Sigmoid colon (tissue), 7 donors: Measurements from ENCODE around the gene OR1D5. TPM values are rescaled to one million over a fixed set of nuclear protein-coding genes. Genes with fewer than 3 reads are reported as not detected.

Experiments used
- DNase-seq: peaks from one replicate; pipeline ENCODE4 v3.0.0-alpha.2; 2019
- H3K27ac ChIP-seq, 4 donors: fragments of 200-600 bp; sonication (generic); one replicate each; pipeline ENCODE4 v1.5.1; 2016 to 2019; ENCODE audit warnings: mild to moderate bottlenecking in 1 of 4
- H3K27me3 ChIP-seq, 3 donors: fragments of 200-600 bp; sonication (generic); one replicate each; pipeline ENCODE4 v1.5.1; 2019; ENCODE audit warnings: mild to moderate bottlenecking in 1 of 3
- H3K36me3 ChIP-seq, 4 donors: fragments of 200-600 bp; sonication (generic); one replicate each; pipeline ENCODE4 v1.5.1; 2016 to 2019
- H3K4me1 ChIP-seq, 4 donors: fragments of 200-600 bp; sonication (generic); one replicate each; pipeline ENCODE4 v1.5.1; 2017 to 2019
- H3K4me3 ChIP-seq, 4 donors: fragments of 200-600 bp; sonication (generic); one replicate each; pipeline ENCODE4 v1.5.1; 2017 to 2019; ENCODE audit warnings: mild to moderate bottlenecking in 2 of 4, moderate library complexity in 1 of 4
- H3K9me3 ChIP-seq, 4 donors: fragments of 200-600 bp in 3 of 4; sonication (generic) in 3 of 4; one replicate each; pipeline versions ENCODE4 v1.5.1 to v1.6.1; 2013 to 2019
- EP300 ChIP-seq, 4 donors: sonication (generic); formaldehyde crosslinking; IDR thresholded peaks; one replicate each; pipeline ENCODE4 v1.6.1; 2017; ENCODE audit warnings: antibody characterized with exemption in 4 of 4
- POLR2A ChIP-seq, 2 donors: fragments of 450-650 bp; IDR thresholded peaks; one replicate each; pipeline ENCODE4 v1.6.1; 2016; ENCODE audit warnings: antibody characterized with exemption in 2 of 2, mild to moderate bottlenecking in 2 of 2, moderate library complexity in 2 of 2
- POLR2AphosphoS5 ChIP-seq, 4 donors: sonication (generic); formaldehyde crosslinking; IDR thresholded peaks; one replicate each; pipeline ENCODE4 v1.6.1; 2017; ENCODE audit warnings: antibody characterized with exemption in 4 of 4
- WGBS, 2 donors: extraction: QIAGEN DNeasy Blood & Tissue Kit; methylation state at CpG; one replicate each; pipeline ENCODE4 v1.1.7; 2013; 5-methylcytosine and 5-hydroxymethylcytosine counted together
- intact Hi-C: fragments of 100-400 bp; cut with DNase I; formaldehyde crosslinking; loops from one replicate; pipeline ENCODE4 v1.15.1; 2023
- polyA plus RNA-seq, 3 donors: library from polyadenylated mRNA; stranded (reverse); fragments of 200-250 nt; gene quantifications; one replicate each; pipeline ENCODE4 v1.2.3, GENCODE V29; 2013
- total RNA-seq, 4 donors: library from RNA; depleted of rRNA; stranded (reverse); fragments of >200 nt; gene quantifications; one replicate each; pipeline ENCODE4 v1.1.0, GENCODE V29; 2016
- TF ChIP-seq, protein P1 (sequence below), 4 experiments: fragments of 450-650 bp in 3 of 4; fragments of 200-600 bp in 1 of 4; IDR thresholded peaks; one replicate each; pipeline ENCODE4 v1.5.1; 2016 to 2019; ENCODE audit warnings: antibody characterized with exemption in 4 of 4, mild to moderate bottlenecking in 3 of 4, moderate library complexity in 2 of 4
- donor health status: healthy with polysubstance abuse.
- donor health status: Bipolar disorder and iron deficiency.
- donor health status: healthy.

Gene OR1D5
- total and polyA plus RNA-seq, 7 donors: not detected

DNA sequence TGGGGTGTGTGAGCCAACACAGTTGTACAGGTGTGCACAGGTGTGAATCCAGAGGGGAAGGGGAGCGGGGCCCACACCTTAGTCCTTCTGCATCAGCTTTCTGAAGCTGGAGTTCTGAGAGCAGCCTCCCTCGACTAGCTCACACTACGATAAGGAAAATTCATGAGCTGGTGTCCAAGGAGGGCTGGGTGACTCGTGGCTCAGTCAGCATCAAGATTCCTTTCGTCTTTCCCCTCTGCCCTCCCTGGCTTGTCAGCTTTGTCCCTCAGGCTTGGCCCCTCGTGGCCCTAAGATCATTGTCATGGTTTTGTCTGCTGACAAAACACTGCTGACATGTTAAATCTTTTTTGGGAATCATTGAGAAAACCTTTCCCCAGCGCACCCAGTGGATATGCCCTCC lies 47.5 kb downstream of the OR1D5 start:
- WGBS, 2 donors: 89 to 91% methylated on average over 7 of the region's 7 CpGs
- no peak for DNase-seq
- Histone ChIP-seq H3K27me3 (no peaks in the 10 kb centered on the region), H3K9me3 (no peaks in the 10 kb centered on the region), H3K36me3 (peaks cover 0 to 34% (median 2%) of the 10 kb centered on the region in 4 donors), H3K4me3 (no peak overlapping the region), H3K4me1 (peaks cover 0 to 4% (median 0%) of the 10 kb centered on the region in 4 donors), H3K27ac (no peak overlapping the region)
- intact Hi-C loops: no loop called here
- TF ChIP-seq, protein P1, sequence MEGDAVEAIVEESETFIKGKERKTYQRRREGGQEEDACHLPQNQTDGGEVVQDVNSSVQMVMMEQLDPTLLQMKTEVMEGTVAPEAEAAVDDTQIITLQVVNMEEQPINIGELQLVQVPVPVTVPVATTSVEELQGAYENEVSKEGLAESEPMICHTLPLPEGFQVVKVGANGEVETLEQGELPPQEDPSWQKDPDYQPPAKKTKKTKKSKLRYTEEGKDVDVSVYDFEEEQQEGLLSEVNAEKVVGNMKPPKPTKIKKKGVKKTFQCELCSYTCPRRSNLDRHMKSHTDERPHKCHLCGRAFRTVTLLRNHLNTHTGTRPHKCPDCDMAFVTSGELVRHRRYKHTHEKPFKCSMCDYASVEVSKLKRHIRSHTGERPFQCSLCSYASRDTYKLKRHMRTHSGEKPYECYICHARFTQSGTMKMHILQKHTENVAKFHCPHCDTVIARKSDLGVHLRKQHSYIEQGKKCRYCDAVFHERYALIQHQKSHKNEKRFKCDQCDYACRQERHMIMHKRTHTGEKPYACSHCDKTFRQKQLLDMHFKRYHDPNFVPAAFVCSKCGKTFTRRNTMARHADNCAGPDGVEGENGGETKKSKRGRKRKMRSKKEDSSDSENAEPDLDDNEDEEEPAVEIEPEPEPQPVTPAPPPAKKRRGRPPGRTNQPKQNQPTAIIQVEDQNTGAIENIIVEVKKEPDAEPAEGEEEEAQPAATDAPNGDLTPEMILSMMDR (IDR thresholded peaks at IDR 0.05): no peak
- TF ChIP-seq POLR2AphosphoS5 (IDR thresholded peaks at IDR 0.05): no peak
- TF ChIP-seq EP300 (IDR thresholded peaks at IDR 0.05): no peak
- TF ChIP-seq POLR2A (IDR thresholded peaks at IDR 0.05): no peak

DNA sequence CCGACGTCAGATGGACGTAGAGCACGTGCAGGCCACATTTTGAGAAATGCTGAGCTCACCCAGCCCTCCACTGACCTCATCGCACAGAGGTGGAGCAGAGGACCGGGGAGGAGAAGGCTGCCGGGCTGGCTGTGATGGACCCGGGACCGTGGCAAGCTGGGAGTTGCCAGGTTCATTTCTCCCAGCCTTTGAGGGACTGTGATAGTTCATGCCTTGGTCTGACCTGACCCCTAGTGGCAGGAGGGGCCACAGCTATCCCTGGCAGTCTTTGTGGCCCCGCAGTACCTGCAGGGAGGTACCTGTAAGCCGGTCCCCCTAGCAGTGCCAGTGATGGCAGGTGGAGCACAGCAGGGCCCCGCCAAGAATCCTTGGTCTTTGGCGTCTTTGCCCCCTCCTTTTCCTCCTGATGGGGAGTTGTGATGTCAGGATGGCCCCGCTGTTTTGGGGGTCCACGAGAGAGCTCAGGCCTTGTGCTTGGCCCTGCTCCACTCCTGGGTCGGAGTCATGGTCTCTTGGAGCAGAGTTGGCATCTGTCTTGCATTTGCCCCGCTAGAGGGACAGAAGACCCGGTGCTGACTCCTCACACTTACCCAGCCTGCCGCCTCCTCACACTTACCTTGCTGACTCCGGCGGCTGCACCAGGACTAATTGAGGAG lies 50.4 kb downstream of the OR1D5 start:
- Histone ChIP-seq H3K27me3 (no peaks in the 10 kb centered on the region), H3K4me1 (peaks cover 0 to 4% (median 0%) of the 10 kb centered on the region in 4 donors), H3K9me3 (no peaks in the 10 kb centered on the region), H3K36me3 (peaks cover 0 to 24% (median 0%) of the 10 kb centered on the region in 4 donors), H3K4me3 (no peak overlapping the region), H3K27ac (no peak overlapping the region)
- TF ChIP-seq POLR2A (IDR thresholded peaks at IDR 0.05): no peak
- TF ChIP-seq, protein P1 (IDR thresholded peaks at IDR 0.05): peak; percentile 67 to 89 (median 86)
- no peak for TF ChIP-seq EP300 (IDR thresholded peaks at IDR 0.05)
- TF ChIP-seq POLR2AphosphoS5 (IDR thresholded peaks at IDR 0.05): peak in 2 of 4 donors; percentile 24 to 40
- intact Hi-C loops: loop anchor here (1.0 kb wide), 1 partner anchor 185 kb away; no protein-coding TSS in a partner anchor
- 73 to 76% methylated on average over 21 of the region's 21 CpGs for WGBS, 2 donors
- DNase-seq: peak; percentile 77

Other genes with a start within 250 kb of the OR1D5 start
- gene OR1D2, start 40.8 kb upstream of the OR1D5 start, total RNA-seq: not detected
- not detected for gene OR1D2, start 40.8 kb upstream of the OR1D5 start, polyA plus RNA-seq
- gene OR1G1, start 63.9 kb upstream of the OR1D5 start, total RNA-seq: not detected
- not detected for gene OR1G1, start 63.9 kb upstream of the OR1D5 start, polyA plus RNA-seq
- not detected for gene OR1A2, start 133.9 kb upstream of the OR1D5 start, total RNA-seq
- gene OR1A2, start 133.9 kb upstream of the OR1D5 start, polyA plus RNA-seq: not detected
- not detected for gene OR1A1, start 144.1 kb upstream of the OR1D5 start, total RNA-seq
- not detected for gene OR1A1, start 144.1 kb upstream of the OR1D5 start, polyA plus RNA-seq
- gene OR3A1, start 234.8 kb upstream of the OR1D5 start, total RNA-seq: not detected
- gene OR3A1, start 234.8 kb upstream of the OR1D5 start, polyA plus RNA-seq: not detected